HG03039 (cell line): ENCODE measurements around the gene FBXO41.

ENCODE experiments used
- ATAC-seq: cut with Tn5 transposase; IDR thresholded peaks from one replicate; pipeline ENCODE4 v1.9.1; 2021; ENCODE audit warnings: mild to moderate bottlenecking, moderate library complexity; ENCODE audit not compliant: unreplicated experiment

Gene FBXO41

GRCh38 chr2:73284296-73285158 is at the start of gene FBXO41:
Gene FBXO41 (minus strand): TSS chr2:73284478. CDS start chr2:73269630, 14,848 bp downstream.
- peak; percentile 75 for ATAC-seq

- no peak for ATAC-seq
Measured at GRCh38 chr2:73334045-73334444, 49.8 kb upstream of the FBXO41 start.

- no peak for ATAC-seq
Measured at GRCh38 chr2:73333564-73333963, 49.3 kb upstream of the FBXO41 start.

DNA sequence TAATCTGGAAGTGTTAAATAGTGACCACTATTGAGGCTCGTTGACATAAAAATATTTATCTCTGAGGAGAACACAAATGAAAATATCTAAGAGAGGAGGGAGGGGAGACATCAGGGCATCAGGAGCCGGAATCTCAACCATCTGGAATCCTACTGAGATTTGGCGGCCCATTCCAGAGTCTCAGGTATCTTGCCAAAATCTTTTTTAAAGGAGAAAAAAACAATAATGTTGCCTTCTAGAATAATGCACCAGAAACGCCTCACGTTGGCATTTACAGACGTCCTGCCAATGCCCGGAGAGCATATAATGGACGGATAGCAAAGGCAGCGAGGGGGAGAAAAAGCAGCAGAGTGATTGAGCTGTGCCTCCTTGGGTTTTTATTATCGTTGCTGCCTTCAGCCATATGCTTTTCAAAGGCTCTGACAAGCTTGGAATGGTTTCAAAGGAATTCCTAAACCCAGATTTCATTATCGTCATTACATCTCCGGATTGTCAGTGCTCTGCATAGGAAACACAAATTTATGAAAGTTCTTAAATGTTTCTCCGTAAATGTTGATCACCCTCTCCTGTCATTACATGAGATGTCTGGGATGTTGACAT is 39.9 kb upstream of the FBXO41 start:
- ATAC-seq = no peak

- no peak for ATAC-seq
Measured at GRCh38 chr2:73323551-73323950, 39.3 kb upstream of the FBXO41 start.

DNA sequence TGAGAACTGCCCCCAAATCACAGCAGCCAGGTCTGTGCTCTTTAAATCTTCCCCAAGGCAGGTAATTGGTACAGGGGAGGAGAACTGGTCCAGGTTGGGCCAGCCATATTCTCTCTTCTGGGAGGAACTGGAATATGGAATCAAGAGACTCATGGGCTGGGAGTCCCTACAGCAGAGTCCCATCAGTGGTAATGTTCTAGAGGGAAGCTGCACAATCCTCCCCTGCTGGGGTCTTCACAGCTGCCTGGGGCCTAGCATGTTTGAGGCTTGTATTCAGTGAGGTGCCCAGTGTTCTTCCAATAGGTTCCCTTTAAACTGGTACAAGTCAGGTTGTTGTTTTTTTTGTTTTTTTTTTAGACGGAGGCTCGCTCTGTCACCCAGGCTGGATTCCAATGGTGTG is 30.2 kb upstream of the FBXO41 start:
- ATAC-seq = no peak

- no peak for ATAC-seq
Measured at GRCh38 chr2:73307720-73308119, 23.4 kb upstream of the FBXO41 start.

DNA sequence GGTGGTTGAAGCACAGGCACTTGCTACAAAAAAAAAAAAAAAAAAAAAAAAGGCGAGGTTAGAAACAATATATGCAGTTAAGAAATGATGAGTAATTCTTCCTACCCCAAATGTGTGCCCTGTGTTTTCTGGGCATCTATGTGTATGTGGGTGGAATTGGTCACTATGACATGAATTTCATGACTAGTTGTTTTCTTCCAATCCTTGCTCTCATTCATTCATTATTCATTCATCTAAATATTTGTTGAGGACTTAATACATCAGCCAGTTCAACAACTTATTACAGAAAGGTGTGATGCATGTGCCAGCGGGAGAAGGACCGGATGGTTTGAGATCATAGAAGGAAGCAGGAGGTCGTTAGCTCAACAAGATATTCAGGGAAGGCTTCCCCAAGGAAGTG is 17.4 kb upstream of the FBXO41 start:
- no peak for ATAC-seq

DNA sequence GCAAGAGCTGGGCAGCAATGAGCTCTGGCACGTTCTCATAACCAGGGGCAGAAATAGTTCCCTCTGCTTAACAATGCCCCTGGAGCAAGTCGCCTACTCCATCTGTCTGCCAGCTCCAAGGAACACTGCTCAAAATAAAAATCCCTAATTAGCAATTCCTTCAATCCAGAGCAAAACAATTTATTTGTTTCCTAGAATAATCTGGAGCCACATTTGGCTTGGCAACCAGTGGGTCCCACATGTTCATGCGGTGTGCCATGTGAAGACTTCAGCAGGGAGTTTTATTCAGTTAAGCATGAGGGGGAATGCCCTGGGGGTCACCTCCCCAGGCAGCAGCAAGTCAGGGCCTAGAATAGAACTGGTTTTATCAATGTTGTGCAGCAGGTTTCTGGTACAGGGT is 16.6 kb upstream of the FBXO41 start:
- ATAC-seq = no peak

DNA sequence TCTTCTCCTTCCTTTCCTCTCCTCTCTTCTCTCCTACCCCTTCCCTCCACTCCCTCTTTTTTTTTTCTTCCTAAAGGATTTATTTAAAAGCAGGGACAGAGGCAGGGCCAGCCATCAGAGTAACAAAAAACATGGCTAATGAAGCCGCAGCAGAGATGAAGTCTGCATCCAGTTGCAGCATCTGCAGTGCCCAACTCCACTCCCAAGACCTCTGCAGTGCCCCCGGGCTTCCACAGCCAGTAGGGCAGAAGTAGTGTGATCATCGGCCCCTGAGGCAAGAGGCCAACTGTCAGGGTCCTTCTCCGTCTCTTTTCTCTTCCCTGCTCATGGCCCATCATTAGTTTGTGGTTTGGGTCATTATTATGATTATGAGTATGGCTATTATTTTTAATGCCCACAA is 13.3 kb upstream of the FBXO41 start:
- no peak for ATAC-seq

DNA sequence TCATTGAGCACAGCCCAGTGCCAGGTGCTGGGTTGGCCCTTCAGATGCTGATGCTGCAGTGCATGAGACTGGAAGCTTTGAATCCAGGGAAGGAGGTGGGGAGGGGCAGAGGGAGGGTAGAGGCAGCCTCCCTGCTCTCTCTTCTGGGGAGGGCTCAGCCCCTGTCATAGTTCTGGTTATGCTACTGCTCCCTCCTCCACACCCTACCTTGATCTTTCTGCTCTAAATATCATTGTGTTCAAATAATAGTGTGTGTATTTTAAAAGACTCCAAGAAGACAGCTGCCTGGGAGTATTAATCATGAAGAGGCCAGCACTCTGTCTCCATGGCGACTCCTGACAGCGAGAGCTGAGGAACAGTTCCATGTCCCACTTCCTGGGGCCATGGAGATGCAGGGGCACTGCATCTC is 12.9 kb upstream of the FBXO41 start:
- ATAC-seq = no peak

DNA sequence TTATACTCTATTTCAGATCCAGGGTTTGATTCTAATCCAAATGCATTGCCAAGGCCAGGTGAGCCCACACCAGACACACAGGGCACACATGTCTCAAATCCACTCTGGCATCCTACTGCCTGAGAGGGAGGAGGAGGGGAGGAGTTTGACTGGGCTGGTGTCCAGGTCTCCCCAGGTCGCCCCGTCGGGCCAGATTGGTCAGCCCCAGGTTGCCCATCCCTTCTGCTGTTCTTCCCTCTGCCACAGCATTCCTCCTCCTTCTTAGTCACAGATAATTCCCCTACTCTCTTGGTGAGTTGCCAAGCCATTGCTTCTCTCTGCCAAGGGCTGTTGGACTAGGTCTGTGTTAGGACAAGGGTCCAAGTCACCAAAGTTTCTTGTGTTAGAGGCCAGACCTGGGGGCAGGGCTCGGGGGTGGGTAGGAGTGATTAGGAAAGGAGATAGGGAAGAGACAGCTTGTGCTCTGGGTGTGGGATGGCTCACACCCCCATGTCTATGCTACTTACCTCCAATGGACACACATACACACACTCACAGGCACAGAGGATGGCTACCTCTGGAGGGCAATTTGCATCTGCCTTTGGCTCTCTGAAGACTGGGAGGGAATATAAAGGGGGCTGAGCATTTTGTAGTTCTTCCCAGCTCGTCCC is 11.6 kb upstream of the FBXO41 start:
- ATAC-seq = no peak

DNA sequence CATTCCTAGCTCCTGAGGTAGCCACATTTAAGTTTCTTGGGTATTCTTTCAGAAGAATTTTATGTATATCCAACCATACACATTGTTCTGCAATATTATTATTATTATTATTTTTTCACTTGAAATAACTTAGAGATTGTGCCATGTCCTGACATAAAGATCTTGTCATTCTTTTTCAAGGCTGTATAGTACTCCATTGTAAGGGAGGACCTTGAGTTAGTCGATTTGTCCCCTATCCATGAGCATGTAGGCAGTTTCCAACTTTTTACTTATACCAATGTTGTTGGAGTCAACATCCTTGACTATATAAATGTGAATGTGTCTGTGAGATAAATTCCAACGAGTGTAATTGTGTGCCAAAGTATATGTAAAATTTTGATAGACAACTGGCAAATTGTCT is 10.0 kb upstream of the FBXO41 start:
- ATAC-seq = no peak

DNA sequence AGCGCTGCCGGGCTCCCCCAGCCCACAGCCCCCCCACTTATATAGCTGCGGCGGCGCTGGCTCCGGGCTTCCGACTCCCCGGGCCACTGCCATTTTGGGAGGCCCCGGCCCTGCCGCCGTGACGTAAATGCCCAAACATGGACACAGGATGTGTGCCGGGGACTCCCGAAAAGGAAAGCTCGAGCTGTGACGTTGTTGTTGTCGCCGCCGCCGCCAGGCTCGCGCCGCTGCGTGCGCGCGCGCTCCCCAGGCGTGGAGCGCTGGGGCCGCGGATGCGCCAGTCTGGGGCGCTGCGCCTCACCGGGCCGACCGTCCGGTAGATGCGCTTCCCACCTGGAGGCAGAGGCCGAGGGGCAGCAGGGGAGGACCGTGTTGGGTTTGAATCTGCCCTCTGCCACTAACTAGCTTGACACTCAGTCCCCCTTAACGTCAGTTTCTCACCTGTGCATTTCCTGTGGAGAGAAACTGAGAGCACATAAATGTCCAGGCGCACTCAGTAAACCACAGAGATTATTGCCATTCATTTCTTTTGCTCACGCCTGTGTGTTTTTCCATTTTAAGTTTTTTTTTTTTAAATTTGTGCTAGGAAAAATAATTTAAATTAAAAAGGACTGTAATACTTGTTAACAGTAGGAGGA is 9.4 kb upstream of the FBXO41 start, which contains the start of gene EGR4:
Gene EGR4, minus strand, starts transcription at position 15 of the 638 bp plus-strand sequence. CDS start 231 bp downstream, outside the sequence.
- ATAC-seq = peak; percentile 87

GRCh38 chr2:73292906-73293533 is 8.7 kb upstream of the FBXO41 start:
- ATAC-seq = no peak

DNA sequence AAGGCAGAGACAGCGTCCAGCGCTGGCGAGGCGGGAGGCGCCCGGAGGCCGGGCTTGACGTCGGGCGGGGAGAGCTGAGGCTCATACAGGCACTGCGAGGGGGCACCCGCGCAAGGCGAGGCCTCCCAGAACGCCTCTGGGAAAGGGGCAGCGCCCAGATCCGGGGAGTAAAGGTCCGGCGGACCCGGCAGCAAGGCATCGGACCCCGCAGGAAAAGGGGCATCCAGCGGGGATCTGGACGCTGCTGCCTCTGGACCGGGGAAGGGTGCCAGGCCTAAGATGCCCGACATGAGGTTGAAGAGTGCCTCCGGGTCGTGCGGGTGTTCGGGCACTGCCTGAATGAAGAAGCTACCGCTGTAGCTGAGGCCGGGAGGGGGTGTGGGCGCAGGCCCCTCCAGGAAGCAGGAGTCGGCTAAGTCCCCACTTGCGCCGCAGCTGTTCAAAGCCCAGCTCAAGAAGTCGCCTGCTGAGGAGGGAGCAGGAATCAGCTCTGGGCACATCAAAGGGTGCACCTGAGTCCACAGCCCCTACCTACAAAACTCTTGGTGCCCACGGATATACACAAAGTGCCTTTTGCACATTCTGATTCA is 8.1 kb upstream of the FBXO41 start:
- ATAC-seq = no peak

DNA sequence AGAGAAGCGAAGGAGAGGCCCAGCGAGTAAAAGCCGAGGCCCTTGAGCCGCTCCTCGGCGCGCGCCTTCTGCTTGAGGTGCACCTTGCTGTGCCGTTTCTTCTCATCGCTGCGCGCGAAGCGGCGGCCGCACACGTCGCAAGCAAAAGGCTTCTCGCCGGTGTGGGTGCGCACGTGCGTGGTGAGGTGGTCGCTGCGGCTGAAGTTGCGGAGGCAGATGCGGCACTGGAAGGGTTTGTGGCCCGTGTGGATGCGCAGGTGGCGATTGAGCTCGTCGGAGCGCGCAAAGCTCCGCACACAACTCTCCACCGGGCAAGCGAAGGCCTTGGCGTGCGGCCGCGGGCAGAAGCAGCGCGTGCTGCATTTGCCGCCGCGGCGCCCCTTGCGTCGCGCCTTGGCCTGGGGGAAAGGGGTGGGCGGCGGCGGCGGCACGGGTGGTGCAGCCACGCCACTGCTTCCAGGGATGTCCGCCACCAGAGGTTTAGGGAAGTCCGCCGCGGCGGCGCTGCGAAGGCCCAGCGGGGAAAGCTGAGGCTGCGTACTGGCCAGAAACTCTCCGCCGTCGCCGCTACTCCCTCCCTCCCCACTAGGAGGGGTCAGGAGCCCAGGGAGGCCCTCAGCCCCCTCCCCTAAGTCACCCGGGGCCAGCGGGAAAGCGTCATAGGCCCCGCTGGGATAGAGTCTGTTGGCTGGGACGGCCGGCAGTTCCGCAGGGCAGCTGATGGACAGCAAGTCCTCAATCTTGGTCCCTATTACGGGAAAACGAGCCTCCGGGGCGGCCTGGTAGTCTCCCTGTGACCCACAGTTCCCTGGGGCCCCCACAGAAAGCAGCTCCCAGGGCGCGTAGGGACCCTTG is 7.4 kb upstream of the FBXO41 start:
- no peak for ATAC-seq

DNA sequence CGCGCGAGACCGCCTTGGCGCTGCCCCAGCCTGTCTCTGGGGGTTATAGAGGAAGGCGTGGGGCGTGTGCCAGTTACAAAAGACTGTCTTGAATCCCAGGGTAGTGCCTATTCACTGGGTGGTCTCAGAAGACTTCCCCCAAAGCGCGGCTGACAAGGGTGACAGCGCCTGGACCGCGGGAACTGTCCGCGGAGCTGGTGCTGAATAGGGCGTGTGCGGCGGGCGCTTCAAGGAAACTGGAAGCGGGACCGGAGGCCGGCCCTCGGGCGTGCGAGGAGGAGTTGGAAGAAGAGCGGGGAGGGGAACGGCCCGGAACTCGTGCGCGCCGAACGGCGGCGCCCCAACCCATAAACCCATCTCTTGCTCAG is 6.8 kb upstream of the FBXO41 start:
- no peak for ATAC-seq

GRCh38 chr2:73290049-73290839 is 6.0 kb upstream of the FBXO41 start:
- ATAC-seq = no peak
